CD4-positive, alpha-beta T cell treated with Interleukin-6 at 100 ng/mL for 8 hours (primary cell): ENCODE data around the gene KCNJ5.

ENCODE experiments used
- DNase-seq: peaks from one replicate; pipeline ENCODE4 v3.0.0-alpha.2; 2020; ENCODE audit warnings: mixed read lengths, low spot score

The KCNJ5 gene

DNA sequence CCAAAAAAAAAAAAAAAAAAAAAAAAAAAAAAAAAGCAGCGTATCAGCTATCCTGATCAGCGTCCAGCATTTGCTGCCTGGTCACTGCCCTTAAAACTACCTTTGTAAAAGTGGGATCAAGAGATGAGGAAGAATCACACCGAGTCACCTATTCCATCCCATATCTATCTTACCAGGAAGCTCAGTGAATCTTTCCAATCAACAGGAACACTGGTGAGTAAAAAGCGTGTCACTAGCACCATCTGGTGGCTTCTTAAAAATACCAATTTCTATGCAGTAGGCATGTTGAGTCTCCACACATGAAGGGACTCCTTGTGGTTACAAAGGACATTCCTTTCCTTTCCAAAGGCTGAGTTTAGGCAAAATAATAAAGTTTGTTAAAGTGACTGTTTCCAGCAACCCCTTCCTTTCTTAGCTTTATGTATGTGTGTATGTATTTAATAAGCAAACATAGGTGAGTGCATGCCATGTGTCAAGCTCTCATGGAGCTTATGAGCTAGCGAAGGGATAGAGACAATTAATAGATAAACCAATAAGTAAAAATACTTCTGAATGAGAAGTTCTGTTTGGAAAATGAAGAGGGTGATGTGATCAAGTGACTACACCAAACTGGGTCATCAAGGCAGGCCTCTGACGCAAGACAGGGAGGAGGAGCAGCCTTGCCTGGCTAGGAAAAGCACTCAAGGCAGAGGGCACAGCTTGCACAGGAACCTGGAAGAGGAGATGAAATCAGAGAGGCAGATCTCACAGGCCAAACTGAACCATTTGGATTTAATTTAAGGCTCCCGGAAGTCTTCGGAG lies 65.4 kb downstream of the KCNJ5 start:
- peak; percentile 21 for DNase-seq

DNA sequence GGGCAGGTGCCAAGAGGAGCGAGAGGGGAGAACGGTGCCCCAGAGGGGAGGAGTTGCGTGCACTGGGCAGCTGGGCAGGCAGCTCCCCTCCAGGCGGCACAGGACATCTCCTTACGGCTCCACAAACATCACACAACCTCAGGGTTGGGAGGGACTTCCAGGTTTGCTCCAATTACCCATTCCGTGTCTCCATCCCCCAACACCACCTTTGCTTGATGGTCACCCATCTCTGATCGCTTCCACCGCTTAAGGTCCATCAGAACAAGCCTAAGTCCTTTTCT lies 66.0 kb downstream of the KCNJ5 start:
- no peak for DNase-seq

DNA sequence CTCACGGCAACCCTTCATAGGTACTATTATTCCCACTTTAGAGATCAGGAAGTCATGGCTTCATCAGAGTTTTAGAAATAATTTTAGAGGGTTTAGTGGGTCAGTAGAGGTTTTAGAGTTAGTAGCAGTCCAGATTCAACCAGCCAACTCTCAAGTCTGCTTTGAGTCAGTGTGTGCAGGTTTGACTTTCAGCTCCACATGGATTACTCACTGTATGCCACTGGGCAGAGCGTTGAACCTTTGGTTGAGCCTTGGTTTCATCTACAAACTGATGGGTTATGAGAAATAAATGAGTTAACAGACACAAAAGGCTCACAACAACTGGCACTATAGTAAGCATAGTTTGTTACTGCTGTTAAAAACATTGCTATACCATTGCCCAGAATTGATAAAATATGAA lies 70.5 kb downstream of the KCNJ5 start:
- no peak for DNase-seq

DNA sequence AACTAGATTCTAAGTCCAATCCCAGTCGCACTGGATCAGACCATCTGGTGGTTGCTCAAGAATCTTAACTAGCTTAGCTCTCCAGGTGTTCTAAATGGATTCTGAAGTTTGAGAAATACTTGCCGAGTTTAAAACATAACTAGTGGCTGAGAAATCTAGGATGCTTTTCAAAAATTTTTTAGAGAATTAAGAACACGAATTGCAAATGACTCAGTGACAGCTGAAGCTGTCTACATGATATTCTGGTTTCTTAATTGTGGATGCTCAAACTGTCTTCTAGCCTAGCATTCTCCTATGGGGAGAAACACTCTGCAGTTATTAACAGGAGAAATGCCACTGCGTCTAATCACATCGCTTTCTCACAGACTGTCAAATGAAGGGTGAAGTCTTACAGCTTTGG lies 71.7 kb downstream of the KCNJ5 start:
- no peak for DNase-seq

DNA sequence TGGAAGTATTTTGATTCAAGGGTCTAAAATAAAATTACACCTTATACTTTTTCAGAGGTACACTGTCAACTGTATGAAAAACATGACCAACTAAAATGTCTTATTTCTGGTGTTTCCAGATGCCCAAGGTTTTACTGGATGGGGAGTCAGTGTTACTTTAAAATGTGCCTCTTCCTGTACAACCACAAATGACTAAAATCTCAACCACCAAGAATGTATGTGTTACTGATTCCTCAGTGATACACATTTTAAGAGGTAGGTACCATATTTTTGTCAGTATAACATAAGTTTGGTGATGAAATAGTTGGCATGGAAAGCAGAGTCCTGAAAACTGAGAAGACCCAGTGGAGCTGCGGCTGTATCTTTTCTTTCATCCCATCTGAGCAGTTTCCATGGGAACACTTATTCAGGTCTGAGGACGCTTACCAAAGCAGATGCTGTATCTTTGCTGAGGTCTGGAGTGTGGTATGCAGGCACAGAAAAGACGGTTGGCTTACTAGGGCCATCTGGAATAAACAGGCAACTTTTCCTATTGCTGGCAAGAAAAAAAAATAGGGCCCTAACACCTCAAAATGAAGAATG lies 72.7 kb downstream of the KCNJ5 start:
- no peak for DNase-seq

DNA sequence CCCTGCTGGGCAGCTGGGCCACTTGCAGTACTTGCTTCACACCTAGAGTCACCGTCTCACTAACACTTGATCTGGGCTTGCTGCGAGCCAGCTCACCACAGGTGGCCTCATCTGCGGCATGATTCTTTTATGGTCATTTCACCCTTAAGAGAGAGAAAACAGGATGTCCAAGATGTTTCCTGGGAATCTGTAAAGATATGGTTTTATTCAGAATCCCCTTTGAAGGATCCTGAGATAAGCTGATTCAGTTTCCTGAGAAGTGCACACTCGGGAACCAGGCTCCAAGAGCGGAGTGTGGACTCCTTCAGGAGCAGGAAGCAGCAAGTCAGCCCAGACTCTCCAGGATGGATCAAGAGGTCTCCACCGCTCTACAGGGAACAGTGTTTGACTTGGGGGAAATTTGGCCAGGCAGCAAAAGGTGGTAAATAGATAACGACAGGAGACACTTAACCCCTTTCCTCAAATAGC lies 73.3 kb downstream of the KCNJ5 start:
- DNase-seq: no peak

DNA sequence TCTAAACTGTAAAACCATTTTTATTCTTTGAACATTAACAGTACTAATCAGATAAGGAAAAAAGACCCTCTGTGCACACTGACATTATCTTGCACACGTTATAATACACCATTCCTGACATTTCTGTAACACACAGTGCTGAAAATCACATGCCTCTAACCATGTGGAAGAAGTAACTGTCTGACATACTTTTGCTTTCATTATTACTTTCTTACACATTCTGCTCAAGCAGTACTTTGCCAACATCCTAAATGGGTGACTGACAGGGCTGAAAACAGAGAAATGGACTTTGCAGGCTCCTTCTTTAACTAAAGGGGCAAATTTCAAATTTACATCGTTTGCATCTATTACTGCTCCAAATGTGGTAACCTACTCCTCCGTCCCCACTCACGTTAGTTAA lies 74.3 kb downstream of the KCNJ5 start:
- DNase-seq: no peak

DNA sequence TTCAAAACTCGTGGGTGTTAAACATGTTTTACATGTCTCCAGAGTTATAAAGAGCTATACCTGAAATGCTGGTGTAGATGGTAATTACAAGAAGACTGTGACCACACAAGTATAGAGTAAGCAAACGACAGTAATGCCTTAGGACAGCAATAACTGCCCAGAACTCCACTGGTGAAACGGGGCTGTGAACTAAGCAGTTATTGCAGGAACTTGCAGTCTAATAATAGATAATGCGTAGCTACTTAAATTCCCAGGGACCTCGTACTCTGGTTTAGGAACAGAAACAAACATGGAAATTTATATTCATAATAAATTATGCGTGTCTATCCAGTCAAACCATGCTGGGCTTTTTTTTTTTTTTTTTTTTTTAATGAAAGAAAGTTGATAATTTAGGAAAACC lies 76.4 kb downstream of the KCNJ5 start:
- no peak for DNase-seq

DNA sequence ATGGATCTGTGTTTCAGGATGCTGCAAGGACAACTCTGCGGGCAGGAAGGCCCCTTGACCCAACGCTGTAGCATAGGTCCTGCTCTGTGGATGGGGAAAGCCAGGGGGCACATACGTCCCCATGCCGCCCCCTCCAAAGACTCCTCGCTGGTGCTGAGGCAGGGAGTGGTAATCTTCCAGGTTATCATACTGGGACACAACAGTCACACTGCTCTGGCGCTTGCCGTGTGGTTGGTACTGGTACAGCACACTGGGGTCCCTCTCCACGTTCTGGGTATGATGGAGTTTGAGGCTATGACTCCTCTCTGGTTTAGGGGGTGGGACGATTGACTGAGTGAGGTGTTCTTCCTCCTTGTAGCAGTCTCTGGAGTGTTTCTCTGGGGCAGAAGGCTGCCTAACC lies 77.8 kb downstream of the KCNJ5 start:
- DNase-seq: no peak
